Upper lobe of left lung (tissue), 6 donors: Measurements from ENCODE around the gene DTNB. TPM values are rescaled to one million over a fixed set of nuclear protein-coding genes. Genes with fewer than 3 reads are reported as not detected.

Experiments
- ATAC-seq, 2 donors: fragments of 200-7000 bp; cut with Tn5 transposase; one replicate each; pipeline ENCODE4 v1.9.1; 2022; ENCODE audit warnings: mild to moderate bottlenecking in 2 of 2, moderate library complexity in 2 of 2; ENCODE audit not compliant: low FRiP score in 2 of 2
- DNase-seq, 2 donors: peaks; one replicate each; pipeline ENCODE4 v3.0.0-alpha.2; 2019 to 2020
- H3K27ac ChIP-seq, 4 donors: fragments of 200-600 bp; sonication (generic); one replicate each; pipeline ENCODE4 v1.5.1; 2016 to 2019
- H3K27me3 ChIP-seq, 4 donors: fragments of 200-600 bp; sonication (generic); one replicate each; pipeline ENCODE4 v1.5.1; 2017 to 2019
- H3K36me3 ChIP-seq, 4 donors: fragments of 200-600 bp; sonication (generic); one replicate each; pipeline ENCODE4 v1.5.1; 2016 to 2019
- H3K4me1 ChIP-seq, 4 donors: fragments of 200-600 bp; sonication (generic); one replicate each; pipeline ENCODE4 v1.5.1; 2018 to 2019
- H3K4me3 ChIP-seq, 4 donors: fragments of 200-600 bp; sonication (generic); one replicate each; pipeline ENCODE4 v1.5.1; 2017 to 2019; ENCODE audit warnings: mild to moderate bottlenecking in 2 of 4, moderate library complexity in 1 of 4
- H3K9me3 ChIP-seq, 4 donors: fragments of 200-600 bp; sonication (generic); one replicate each; pipeline ENCODE4 v1.5.1; 2018 to 2019
- CTCF ChIP-seq, 6 experiments: fragments of 450-650 bp in 4 of 6; fragments of 200-600 bp in 2 of 6; sonication (generic) in 2 of 6; IDR thresholded peaks; one replicate each; pipeline ENCODE4 v1.5.1; 2016 to 2019; ENCODE audit warnings: antibody characterized with exemption in 6 of 6
- EP300 ChIP-seq, 4 donors: sonication (generic); formaldehyde crosslinking; IDR thresholded peaks; one replicate each; pipeline ENCODE4 v1.5.1; 2017; ENCODE audit warnings: antibody characterized with exemption in 4 of 4, control low read depth in 2 of 4
- POLR2A ChIP-seq, 4 donors: fragments of 450-650 bp; IDR thresholded peaks; one replicate each; pipeline ENCODE4 v1.5.1; 2016 to 2017; ENCODE audit warnings: antibody characterized with exemption in 4 of 4, mild to moderate bottlenecking in 2 of 4
- POLR2AphosphoS5 ChIP-seq, 2 donors: sonication (generic); formaldehyde crosslinking; IDR thresholded peaks; one replicate each; pipeline ENCODE4 v1.5.1; 2017; ENCODE audit warnings: antibody characterized with exemption in 2 of 2
- WGBS, 2 donors: methylation state at CpG; one replicate each; pipeline ENCODE4 v1.1.5; 2017 to 2018; 5-methylcytosine and 5-hydroxymethylcytosine counted together
- total RNA-seq, 6 donors: library from RNA; depleted of rRNA in 4 of 6; stranded (reverse); fragments of >200 nt in 4 of 6; gene quantifications; one replicate each; pipeline versions ENCODE4 v1.1.0 to v1.2.1, GENCODE V29; 2016 to 2021
- donor health status: DM: no; HTN: no; CAD: no; lungs with moderate emphysema.
- donor health status: DM: no; HTN: yes; CAD: no; lungs with severe emphysema.

DTNB gene
- total RNA-seq, 6 donors from 2014 or later = 19.3 to 59.7 (median 25.6) TPM

DNA sequence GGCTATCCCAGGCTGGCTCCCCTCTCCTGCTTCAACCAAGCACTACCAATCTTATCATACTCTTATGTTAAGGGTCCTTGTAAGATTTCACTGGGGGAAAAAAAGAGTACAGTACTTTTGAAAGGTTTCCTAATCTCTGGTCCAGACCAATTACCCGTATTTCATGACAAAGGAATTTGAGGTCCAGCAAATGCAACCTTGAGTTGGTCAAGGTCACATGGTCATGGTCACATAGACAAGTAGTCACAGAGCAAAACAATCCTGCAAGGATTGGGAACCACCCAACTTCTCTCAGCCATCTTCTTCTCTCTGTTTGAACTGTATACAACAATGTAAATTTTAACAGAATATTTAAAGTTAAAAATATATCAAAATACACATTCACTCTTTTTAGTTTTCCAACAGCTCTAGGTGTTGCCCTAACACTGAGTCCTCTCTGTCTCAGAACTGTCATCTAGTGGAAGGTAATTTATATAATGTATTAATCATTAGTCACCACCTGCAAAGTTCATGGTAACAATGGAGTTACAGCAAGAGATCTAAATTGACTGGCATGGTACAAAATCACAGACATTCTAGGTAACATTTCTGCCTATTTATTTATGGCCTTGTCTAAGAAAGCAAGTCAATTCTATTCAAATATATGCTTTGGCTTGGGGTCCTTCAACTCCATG lies 21.5 kb downstream of the DTNB start:
- Histone ChIP-seq H3K36me3 (no peaks in the 10 kb centered on the region), H3K27ac (no peak overlapping the region), H3K27me3 (no peaks in the 10 kb centered on the region), H3K4me1 (no peaks in the 10 kb centered on the region), H3K4me3 (no peak overlapping the region), H3K9me3 (no peaks in the 10 kb centered on the region)
- no peak for TF ChIP-seq POLR2AphosphoS5 (IDR thresholded peaks at IDR 0.05)
- TF ChIP-seq EP300 (IDR thresholded peaks at IDR 0.05) = no peak
- no peak for TF ChIP-seq CTCF (IDR thresholded peaks at IDR 0.05)
- TF ChIP-seq POLR2A (IDR thresholded peaks at IDR 0.05) = no peak
- DNase-seq (no peak), ATAC-seq (no peak)
- 52 to 63% methylated on average over 1 of the region's 1 CpG for WGBS, 2 donors

DNA sequence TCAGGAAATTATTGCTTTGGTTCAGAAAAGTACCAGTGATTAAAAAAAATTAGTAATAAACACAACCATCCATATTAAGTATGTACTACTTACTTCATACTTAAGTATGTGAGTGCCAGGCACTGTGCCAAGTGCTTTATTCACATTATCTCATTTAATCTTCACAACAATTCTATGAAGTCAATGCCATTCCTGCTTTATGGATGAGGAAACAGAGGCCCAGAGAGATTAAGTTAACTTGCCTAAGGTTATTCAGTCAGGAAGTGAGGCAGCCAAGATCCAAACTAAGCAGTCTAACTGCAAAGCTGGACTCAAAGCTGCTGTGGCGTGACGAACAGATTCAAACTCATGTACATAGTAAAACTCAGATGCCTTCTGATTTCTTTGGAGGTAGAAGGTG lies 22.3 kb downstream of the DTNB start:
- ATAC-seq = no peak
- no peak for TF ChIP-seq POLR2AphosphoS5 (IDR thresholded peaks at IDR 0.05)
- TF ChIP-seq CTCF (IDR thresholded peaks at IDR 0.05) = no peak
- TF ChIP-seq EP300 (IDR thresholded peaks at IDR 0.05) = no peak
- TF ChIP-seq POLR2A (IDR thresholded peaks at IDR 0.05) = no peak
- H3K27me3 ChIP-seq = no peaks in the 10 kb centered on the region
- no peak for DNase-seq
- no peak overlapping the region for H3K4me3 ChIP-seq
- no peaks in the 10 kb centered on the region for H3K4me1 ChIP-seq
- H3K27ac ChIP-seq = no peak overlapping the region
- H3K36me3 ChIP-seq = no peaks in the 10 kb centered on the region
- H3K9me3 ChIP-seq = no peaks in the 10 kb centered on the region
- WGBS, 2 donors = 45 to 48% methylated on average over 2 of the region's 2 CpGs

DNA sequence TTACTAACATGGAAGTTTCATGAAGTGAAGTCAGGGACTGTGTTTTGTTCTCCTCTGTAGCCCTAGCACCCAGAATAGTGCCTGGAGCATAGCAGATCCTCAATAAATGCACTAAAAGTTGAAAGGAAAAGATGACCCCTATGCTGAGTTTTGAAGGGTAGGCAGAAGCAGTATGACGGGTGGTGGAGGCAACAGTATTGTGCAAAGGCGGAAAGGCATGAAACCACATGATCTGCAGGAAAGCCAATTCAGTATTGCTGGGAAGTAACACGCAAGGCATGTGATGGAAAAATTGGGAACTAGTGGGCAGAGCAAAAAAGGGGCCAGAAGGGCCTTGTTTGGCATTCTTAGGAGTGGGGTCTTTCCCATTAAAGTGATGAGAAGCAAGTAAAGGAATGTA lies 23.1 kb downstream of the DTNB start:
- Histone ChIP-seq H3K27ac (peak overlapping the region in 2 of 4 donors; percentile 49 to 61), H3K4me1 (no peaks in the 10 kb centered on the region), H3K36me3 (no peaks in the 10 kb centered on the region), H3K27me3 (no peaks in the 10 kb centered on the region), H3K4me3 (no peak overlapping the region), H3K9me3 (no peaks in the 10 kb centered on the region)
- DNase-seq (peak in 1 of 2 donors; percentile 40), ATAC-seq (peak in 1 of 2 donors; percentile 61)
- TF ChIP-seq CTCF (IDR thresholded peaks at IDR 0.05) (no peak), POLR2AphosphoS5 (IDR thresholded peaks at IDR 0.05) (peak in 1 of 2 donors; percentile 31), POLR2A (IDR thresholded peaks at IDR 0.05) (peak in 1 of 4 donors; percentile 12)
- WGBS, 2 donors = 60 to 89% methylated on average over 3 of the region's 3 CpGs

DNA sequence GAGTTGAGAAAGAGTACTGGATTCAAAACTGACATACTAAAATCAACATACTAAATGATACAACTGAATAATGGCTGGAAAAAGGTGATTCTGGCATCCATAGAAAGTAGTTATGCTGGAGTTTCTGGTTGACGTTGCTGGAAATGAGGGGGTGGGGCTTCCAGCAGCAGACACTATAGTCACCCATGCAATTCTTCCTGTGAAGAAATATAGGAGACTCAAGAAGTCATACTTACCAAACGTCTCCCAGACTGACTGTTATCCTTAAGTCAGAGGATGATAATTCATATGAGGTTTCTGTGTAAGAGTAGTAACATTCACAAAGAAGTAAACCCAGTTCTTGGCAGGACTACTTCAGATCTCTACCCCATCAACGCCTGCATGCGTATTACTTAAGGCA lies 23.6 kb downstream of the DTNB start:
- DNase-seq (no peak), ATAC-seq (peak in 1 of 2 donors; percentile 19)
- 64 to 75% methylated on average over 4 of the region's 4 CpGs for WGBS, 2 donors
- Histone ChIP-seq H3K9me3 (no peaks in the 10 kb centered on the region), H3K4me1 (no peaks in the 10 kb centered on the region), H3K27me3 (no peaks in the 10 kb centered on the region), H3K27ac (peak overlapping the region in 1 of 4 donors; percentile 61), H3K4me3 (no peak overlapping the region), H3K36me3 (no peaks in the 10 kb centered on the region)
- TF ChIP-seq EP300 (IDR thresholded peaks at IDR 0.05) (no peak), POLR2AphosphoS5 (IDR thresholded peaks at IDR 0.05) (no peak), CTCF (IDR thresholded peaks at IDR 0.05) (no peak), POLR2A (IDR thresholded peaks at IDR 0.05) (no peak)

- Histone ChIP-seq H3K4me3 (no peak overlapping the region), H3K27ac (no peak overlapping the region), H3K9me3 (no peaks in the 10 kb centered on the region), H3K4me1 (no peaks in the 10 kb centered on the region), H3K36me3 (no peaks in the 10 kb centered on the region), H3K27me3 (no peaks in the 10 kb centered on the region)
- TF ChIP-seq POLR2A (IDR thresholded peaks at IDR 0.05) = no peak
- no peak for TF ChIP-seq POLR2AphosphoS5 (IDR thresholded peaks at IDR 0.05)
- no peak for TF ChIP-seq CTCF (IDR thresholded peaks at IDR 0.05)
- TF ChIP-seq EP300 (IDR thresholded peaks at IDR 0.05) = no peak
- WGBS, 2 donors = 70 to 93% methylated on average over 3 of the region's 3 CpGs
- ATAC-seq (no peak), DNase-seq (no peak)
Observed at GRCh38 chr2:25642298-25642697, 31.1 kb downstream of the DTNB start.
